Upper lobe of left lung (tissue), 6 donors: ENCODE results near the gene E2F1. TPM values are rescaled to one million over a fixed set of nuclear protein-coding genes. Genes with fewer than 3 reads are reported as not detected.
A peak's percentile ranks its signal among the peaks of the same experiment; 100 is the strongest.

Experiments used
- ATAC-seq, 2 donors: fragments of 200-7000 bp; cut with Tn5 transposase; one replicate each; pipeline ENCODE4 v1.9.1; 2022; ENCODE audit warnings: mild to moderate bottlenecking in 2 of 2, moderate library complexity in 2 of 2; ENCODE audit not compliant: low FRiP score in 2 of 2
- DNase-seq, 2 donors: peaks; one replicate each; pipeline ENCODE4 v3.0.0-alpha.2; 2019 to 2020
- H3K27ac ChIP-seq, 4 donors: fragments of 200-600 bp; sonication (generic); one replicate each; pipeline ENCODE4 v1.5.1; 2016 to 2019
- H3K27me3 ChIP-seq, 4 donors: fragments of 200-600 bp; sonication (generic); one replicate each; pipeline ENCODE4 v1.5.1; 2017 to 2019
- H3K36me3 ChIP-seq, 4 donors: fragments of 200-600 bp; sonication (generic); one replicate each; pipeline ENCODE4 v1.5.1; 2016 to 2019
- H3K4me1 ChIP-seq, 4 donors: fragments of 200-600 bp; sonication (generic); one replicate each; pipeline ENCODE4 v1.5.1; 2018 to 2019
- H3K4me3 ChIP-seq, 4 donors: fragments of 200-600 bp; sonication (generic); one replicate each; pipeline ENCODE4 v1.5.1; 2017 to 2019; ENCODE audit warnings: mild to moderate bottlenecking in 2 of 4, moderate library complexity in 1 of 4
- H3K9me3 ChIP-seq, 4 donors: fragments of 200-600 bp; sonication (generic); one replicate each; pipeline ENCODE4 v1.5.1; 2018 to 2019
- EP300 ChIP-seq, 4 donors: sonication (generic); formaldehyde crosslinking; IDR thresholded peaks; one replicate each; pipeline ENCODE4 v1.5.1; 2017; ENCODE audit warnings: antibody characterized with exemption in 4 of 4, control low read depth in 2 of 4
- POLR2A ChIP-seq, 4 donors: fragments of 450-650 bp; IDR thresholded peaks; one replicate each; pipeline ENCODE4 v1.5.1; 2016 to 2017; ENCODE audit warnings: antibody characterized with exemption in 4 of 4, mild to moderate bottlenecking in 2 of 4
- POLR2AphosphoS5 ChIP-seq, 2 donors: sonication (generic); formaldehyde crosslinking; IDR thresholded peaks; one replicate each; pipeline ENCODE4 v1.5.1; 2017; ENCODE audit warnings: antibody characterized with exemption in 2 of 2
- WGBS, 2 donors: methylation state at CpG; one replicate each; pipeline ENCODE4 v1.1.5; 2017 to 2018; 5-methylcytosine and 5-hydroxymethylcytosine counted together
- total RNA-seq, 6 donors: library from RNA; depleted of rRNA in 4 of 6; stranded (reverse); fragments of >200 nt in 4 of 6; gene quantifications; one replicate each; pipeline versions ENCODE4 v1.1.0 to v1.2.1, GENCODE V29; 2016 to 2021
- TF ChIP-seq, protein P1 (sequence below), 6 experiments: fragments of 450-650 bp in 4 of 6; fragments of 200-600 bp in 2 of 6; sonication (generic) in 2 of 6; IDR thresholded peaks; one replicate each; pipeline ENCODE4 v1.5.1; 2016 to 2019; ENCODE audit warnings: antibody characterized with exemption in 6 of 6
- donor health status: DM: no; HTN: no; CAD: no; lungs with moderate emphysema.
- donor health status: DM: no; HTN: yes; CAD: no; lungs with severe emphysema.

Gene E2F1
- total RNA-seq, 6 donors from 2014 or later = 5.5 to 12.9 (median 6.8) TPM

DNA sequence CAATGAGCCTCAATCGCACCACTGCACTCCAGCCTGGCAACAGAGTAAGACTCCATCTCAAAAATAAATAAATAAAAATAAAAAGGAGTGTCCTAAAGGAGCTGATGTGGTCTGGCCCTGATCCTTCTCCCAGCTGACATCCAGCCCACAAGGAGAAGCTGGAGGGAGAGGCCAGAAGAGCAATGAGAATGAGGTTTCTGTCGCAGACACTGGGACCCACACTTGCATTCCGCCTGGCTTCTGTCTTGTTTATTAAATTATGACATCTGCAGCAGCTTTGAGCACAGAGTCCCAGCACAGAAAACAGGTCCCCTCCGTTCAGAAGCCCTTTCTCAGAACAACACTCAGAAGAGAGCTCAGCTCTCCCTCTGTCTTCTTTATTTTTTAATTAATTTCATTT, 10.3 kb upstream of the E2F1 start:
- Histone ChIP-seq H3K4me3 (no peak overlapping the region), H3K27me3 (no peaks in the 10 kb centered on the region), H3K36me3 (no peaks in the 10 kb centered on the region), H3K4me1 (peaks cover 3 to 15% (median 12%) of the 10 kb centered on the region in 4 donors), H3K9me3 (no peaks in the 10 kb centered on the region), H3K27ac (no peak overlapping the region)
- 81 to 85% methylated on average over 4 of the region's 4 CpGs for WGBS, 2 donors
- DNase-seq (no peak), ATAC-seq (no peak)
- no peak for TF ChIP-seq POLR2A (IDR thresholded peaks at IDR 0.05)
- TF ChIP-seq, protein P1, sequence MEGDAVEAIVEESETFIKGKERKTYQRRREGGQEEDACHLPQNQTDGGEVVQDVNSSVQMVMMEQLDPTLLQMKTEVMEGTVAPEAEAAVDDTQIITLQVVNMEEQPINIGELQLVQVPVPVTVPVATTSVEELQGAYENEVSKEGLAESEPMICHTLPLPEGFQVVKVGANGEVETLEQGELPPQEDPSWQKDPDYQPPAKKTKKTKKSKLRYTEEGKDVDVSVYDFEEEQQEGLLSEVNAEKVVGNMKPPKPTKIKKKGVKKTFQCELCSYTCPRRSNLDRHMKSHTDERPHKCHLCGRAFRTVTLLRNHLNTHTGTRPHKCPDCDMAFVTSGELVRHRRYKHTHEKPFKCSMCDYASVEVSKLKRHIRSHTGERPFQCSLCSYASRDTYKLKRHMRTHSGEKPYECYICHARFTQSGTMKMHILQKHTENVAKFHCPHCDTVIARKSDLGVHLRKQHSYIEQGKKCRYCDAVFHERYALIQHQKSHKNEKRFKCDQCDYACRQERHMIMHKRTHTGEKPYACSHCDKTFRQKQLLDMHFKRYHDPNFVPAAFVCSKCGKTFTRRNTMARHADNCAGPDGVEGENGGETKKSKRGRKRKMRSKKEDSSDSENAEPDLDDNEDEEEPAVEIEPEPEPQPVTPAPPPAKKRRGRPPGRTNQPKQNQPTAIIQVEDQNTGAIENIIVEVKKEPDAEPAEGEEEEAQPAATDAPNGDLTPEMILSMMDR (IDR thresholded peaks at IDR 0.05) = no peak
- TF ChIP-seq POLR2AphosphoS5 (IDR thresholded peaks at IDR 0.05) = no peak
- TF ChIP-seq EP300 (IDR thresholded peaks at IDR 0.05) = no peak

DNA sequence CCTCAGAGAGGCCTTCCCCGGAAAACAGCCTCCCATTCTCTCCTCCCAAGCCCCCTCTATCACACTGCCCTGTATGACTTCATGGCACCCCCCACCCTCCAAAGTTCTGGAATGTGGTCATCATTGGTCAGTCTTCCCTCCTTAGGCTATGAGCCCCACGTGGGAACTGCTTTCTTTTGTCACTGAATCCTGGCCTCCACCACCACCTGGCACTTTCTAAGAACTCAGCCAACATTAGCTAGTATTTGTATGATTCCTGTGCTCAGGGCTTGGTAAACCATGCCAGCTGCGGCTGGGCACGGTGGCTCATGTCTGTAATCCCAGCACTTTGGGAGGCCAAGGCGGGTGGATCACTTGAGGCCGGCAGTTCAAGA, 8.4 kb upstream of the E2F1 start:
- peaks cover 3 to 15% (median 12%) of the 10 kb centered on the region in 4 donors for H3K4me1 ChIP-seq
- H3K4me3 ChIP-seq = no peak overlapping the region
- no peaks in the 10 kb centered on the region for H3K9me3 ChIP-seq
- no peak for TF ChIP-seq EP300 (IDR thresholded peaks at IDR 0.05)
- no peak for TF ChIP-seq POLR2A (IDR thresholded peaks at IDR 0.05)
- TF ChIP-seq POLR2AphosphoS5 (IDR thresholded peaks at IDR 0.05) = no peak
- TF ChIP-seq, protein P1 (IDR thresholded peaks at IDR 0.05) = no peak
- H3K27me3 ChIP-seq = no peaks in the 10 kb centered on the region
- H3K36me3 ChIP-seq = no peaks in the 10 kb centered on the region
- DNase-seq (no peak), ATAC-seq (peak in 1 of 2 donors; percentile 63)
- 72 to 74% methylated on average over 6 of the region's 6 CpGs for WGBS, 2 donors
- peak overlapping the region; percentile 23 to 76 (median 58) for H3K27ac ChIP-seq

DNA sequence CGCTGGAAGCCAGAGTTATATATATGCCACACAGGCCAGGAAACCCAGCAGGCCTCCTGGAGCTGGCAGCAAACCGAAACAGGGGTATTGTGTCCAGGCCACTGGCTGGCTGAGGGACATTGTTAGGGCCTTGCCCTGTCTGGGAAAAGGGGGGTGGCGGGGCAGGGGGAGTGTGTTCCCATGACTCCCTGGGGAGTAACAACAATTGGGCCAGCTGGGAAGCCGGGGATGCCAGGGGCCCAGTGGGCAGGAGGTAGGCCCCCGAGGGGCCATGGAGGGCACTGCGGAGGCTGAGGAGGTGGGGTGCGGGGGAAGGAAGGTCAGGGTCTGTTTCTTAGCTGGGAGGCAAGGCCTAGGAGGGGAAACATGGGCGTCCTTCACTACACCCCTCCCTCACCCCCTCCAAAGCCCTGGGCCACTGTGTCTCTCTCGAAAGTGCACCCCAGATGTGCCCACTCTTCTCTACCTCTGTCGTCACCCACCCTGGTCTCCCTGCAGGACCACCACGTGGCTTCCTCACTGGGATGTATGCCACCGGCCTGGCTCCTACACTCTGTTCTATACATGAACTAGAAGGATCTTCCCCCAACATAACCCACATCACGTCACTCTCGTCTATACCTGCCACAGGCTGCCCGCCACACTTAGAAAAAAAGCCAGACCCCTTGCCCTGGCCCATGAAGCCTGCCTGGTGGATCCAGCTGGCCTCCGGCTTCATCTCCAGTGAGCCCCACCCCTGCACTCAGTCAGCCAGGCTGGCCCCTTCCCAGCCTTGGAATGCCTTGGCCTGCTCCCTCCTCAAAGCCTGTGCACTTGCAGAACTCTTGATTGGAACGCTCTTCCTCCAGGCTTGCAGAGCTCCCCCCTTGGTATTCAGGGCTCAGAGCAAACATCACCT, 7.8 kb upstream of the E2F1 start:
- DNase-seq (peak; percentile 46 to 64), ATAC-seq (peak; percentile 78 to 83)
- no peak overlapping the region for H3K4me3 ChIP-seq
- TF ChIP-seq, protein P1 (IDR thresholded peaks at IDR 0.05) = no peak
- TF ChIP-seq EP300 (IDR thresholded peaks at IDR 0.05) (no peak), POLR2A (IDR thresholded peaks at IDR 0.05) (no peak)
- 72 to 76% methylated on average over 16 to 17 of the region's 17 CpGs for WGBS, 2 donors
- no peaks in the 10 kb centered on the region for H3K9me3 ChIP-seq
- no peaks in the 10 kb centered on the region for H3K36me3 ChIP-seq
- H3K27me3 ChIP-seq = no peaks in the 10 kb centered on the region
- peaks cover 3 to 19% (median 12%) of the 10 kb centered on the region in 4 donors for H3K4me1 ChIP-seq
- peak overlapping the region; percentile 23 to 76 (median 58) for H3K27ac ChIP-seq

DNA sequence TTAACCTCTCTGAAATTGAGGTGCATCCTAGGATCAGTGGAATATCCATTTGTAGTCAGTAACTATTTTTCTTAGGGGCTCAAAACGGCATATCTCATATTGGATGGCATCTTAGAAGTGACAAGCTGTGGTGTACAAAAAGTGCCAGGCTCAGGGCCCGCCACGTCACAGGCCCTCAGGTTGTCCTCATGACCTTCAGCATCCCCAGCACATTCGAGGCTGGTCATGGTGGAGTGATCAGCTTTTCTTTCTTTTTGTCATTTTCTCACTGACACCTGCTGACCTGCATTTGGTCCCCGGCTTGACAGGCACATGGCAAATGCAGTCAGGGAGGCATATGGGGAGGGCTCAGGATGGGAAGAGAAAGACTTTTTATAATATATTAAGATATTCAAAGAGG, 7.1 kb upstream of the E2F1 start:
- Histone ChIP-seq H3K4me3 (no peak overlapping the region), H3K27ac (peak overlapping the region in 1 of 4 donors; percentile 23), H3K9me3 (no peaks in the 10 kb centered on the region), H3K36me3 (no peaks in the 10 kb centered on the region), H3K4me1 (peaks cover 3 to 23% (median 12%) of the 10 kb centered on the region in 4 donors), H3K27me3 (no peaks in the 10 kb centered on the region)
- TF ChIP-seq EP300 (IDR thresholded peaks at IDR 0.05) (no peak), POLR2AphosphoS5 (IDR thresholded peaks at IDR 0.05) (no peak), POLR2A (IDR thresholded peaks at IDR 0.05) (no peak)
- TF ChIP-seq, protein P1 (IDR thresholded peaks at IDR 0.05) = no peak
- 82 to 83% methylated on average over 5 of the region's 5 CpGs for WGBS, 2 donors
- no peak for DNase-seq
- no peak for ATAC-seq
